GM19043 (cell line): ENCODE measurements around the gene AREG.

Source experiments
- ATAC-seq: cut with Tn5 transposase; IDR thresholded peaks from one replicate; pipeline ENCODE4 v1.9.1; 2021; ENCODE audit warnings: low read depth; ENCODE audit not compliant: unreplicated experiment

Gene AREG

DNA sequence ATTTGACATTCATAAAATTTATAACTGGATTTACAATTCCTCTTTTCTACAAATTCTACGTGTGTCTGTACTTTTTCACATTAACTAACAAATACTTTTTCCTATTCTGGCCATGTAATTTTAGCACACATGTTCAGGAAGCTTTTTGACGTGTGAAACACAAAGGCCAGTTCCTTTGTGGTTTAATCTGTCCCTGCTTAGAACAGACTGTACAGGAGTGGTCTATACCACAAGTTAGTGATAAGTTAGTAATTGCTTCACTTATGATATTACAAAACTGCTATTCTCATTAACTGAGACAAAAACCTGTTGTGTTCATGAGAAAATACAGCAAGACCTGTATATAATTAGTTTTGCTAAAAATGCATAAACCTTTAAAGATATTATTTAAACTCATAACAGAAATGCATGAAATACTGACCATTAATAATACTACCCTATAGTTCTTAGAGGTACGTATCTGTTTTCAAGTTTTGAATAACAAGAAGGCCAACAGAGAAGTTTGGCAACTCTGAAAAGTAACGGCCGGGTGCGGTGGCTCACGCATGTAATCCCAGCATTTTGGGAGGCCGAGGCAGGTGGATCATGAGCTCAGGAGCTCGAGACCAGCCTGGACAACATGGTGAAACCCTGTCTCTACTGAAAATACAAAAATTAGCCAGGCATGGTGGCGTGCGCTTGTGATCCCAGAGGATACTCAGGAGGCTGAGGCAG lies 13.7 kb upstream of the AREG start:
- peak; percentile 88 for ATAC-seq

DNA sequence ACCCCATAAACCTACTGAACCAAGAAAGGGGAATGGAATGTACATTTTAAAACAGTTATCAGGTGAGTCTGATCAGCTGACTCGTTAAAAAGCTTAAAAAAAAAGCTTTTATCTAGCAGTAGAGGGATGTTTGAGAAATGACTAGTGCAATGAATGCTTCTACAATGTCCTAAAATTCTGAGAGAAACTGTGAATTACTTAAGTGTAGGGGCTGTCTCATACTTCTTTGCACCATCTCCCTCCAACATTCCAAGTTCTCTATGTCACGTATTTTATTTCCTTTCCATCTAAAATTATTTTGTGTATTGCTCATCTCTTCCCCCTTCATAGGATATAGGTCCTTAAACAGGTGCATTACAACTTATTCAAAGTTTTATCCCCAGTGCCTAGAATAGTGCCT lies 11.9 kb upstream of the AREG start:
- no peak for ATAC-seq

- no peak for ATAC-seq
Observed at GRCh38 chr4:74433541-74434172, 11.3 kb upstream of the AREG start.

- no peak for ATAC-seq
Observed at GRCh38 chr4:74435296-74435695, 9.6 kb upstream of the AREG start.

- ATAC-seq: no peak
Observed at GRCh38 chr4:74437866-74438265, 7.1 kb upstream of the AREG start.

DNA sequence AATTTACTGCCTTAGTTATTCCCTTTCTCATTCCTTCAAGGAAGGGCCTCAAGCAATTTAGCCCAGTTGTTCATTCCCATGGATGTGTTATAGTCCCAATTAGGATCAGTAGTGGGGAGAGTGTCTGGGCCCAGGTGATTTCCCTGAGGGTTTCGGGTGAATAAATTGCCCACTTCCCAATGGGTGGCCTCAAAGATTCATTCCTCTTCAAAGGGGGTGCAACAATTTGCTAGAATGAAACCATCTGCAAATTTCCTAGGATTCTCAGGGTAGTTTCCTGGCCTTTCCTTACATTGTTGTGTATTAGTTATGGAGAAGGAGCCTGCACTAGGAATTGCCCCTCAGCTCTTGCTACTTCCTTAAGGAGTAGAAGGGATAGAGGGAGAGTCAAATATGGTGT lies 6.3 kb upstream of the AREG start:
- no peak for ATAC-seq

DNA sequence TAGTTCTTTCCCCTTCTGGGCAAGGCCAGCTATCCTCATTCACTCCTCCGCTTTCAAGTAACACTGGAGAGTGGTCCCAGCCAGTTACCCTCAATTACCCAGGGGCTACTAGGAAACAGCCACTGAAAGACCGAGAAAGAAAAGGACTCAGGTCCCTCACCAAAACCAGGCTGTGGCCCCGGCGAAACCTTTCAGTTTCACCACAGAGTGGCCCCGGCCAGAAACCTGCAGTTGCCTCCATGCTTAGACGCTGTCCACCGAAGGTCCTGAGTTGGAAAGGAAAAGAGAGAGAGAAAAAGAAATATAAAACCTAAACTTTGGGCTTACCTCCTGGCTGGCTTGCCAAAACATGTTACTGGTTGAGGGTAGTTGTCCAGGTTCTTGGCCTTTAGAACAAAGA lies 5.0 kb upstream of the AREG start:
- no peak for ATAC-seq

DNA sequence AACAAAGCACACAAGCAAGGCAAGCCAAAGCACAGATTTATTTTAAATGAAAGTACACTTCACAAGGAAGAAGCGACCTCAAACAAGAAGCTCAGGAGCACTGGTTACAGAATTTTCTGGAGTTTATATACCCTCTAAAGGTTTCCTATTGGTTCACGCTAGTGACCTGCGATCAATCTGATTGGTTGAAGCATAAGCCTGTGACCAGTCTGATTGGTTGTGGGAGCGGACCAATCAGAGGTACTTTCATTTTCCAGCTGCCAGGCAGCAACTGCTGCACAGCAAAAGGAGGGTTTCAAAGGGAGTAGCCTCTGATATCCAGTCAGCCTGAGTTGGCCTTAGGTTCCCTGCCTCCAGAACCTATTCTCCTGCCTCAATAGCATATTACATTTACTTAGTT lies 4.6 kb upstream of the AREG start:
- ATAC-seq: no peak

GRCh38 chr4:74441744-74442143 lies 3.2 kb upstream of the AREG start:
- ATAC-seq: no peak

- no peak for ATAC-seq
Observed at GRCh38 chr4:74446193-74446868, 1.4 kb downstream of the AREG start.

DNA sequence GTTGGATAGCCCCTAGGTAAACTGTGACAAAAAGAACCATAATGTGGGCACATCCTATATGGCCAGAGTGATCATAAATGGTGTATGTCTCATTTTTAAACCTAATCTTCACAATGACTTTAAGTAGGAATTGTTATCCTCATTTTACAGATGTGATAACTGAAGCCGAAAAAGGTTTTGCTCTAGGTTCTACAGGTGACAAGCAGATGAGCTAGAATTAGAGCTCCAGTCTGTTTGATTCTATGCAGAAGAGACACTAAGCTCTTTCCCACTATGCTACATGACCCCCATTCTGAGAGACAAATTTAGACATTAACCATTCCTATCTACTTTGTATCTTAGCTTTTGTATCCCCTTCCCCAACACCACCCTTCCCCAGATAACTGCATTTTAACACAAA lies 2.0 kb downstream of the AREG start:
- no peak for ATAC-seq

GRCh38 chr4:74447636-74448233 lies 2.8 kb downstream of the AREG start:
- no peak for ATAC-seq

DNA sequence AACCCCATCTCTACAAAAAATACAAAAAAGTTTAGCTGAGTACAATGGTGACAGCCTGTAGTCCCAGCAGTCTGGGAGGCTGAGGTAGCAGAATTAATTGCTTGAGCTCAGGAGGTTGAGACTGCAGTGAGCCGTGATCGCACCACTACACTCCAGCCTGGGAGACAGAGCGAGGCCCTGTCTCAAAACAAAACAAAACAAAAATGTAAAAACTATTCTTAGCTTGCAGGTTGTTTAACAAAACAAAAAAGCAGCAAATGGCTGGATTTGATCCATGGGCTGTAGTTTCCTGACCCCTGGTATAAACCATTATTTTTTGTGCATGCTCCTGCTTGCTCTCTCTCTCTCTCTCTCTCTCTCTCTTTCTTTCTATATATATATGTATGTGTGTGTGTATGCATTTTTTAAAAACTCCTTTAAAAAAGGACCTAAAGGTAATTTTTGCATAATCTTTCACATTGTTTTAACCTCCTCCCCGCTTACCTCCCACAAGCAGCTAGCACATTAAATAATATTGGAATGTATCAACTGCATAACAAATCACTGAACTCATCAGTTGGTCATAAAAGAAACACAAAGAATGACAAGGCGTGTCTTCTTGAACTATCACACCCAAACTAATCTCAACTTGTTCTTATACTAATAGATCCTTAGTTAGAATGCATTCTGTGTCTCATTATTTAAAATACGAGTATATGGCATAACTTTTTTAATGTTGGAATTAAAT lies 4.8 kb downstream of the AREG start:
- no peak for ATAC-seq

DNA sequence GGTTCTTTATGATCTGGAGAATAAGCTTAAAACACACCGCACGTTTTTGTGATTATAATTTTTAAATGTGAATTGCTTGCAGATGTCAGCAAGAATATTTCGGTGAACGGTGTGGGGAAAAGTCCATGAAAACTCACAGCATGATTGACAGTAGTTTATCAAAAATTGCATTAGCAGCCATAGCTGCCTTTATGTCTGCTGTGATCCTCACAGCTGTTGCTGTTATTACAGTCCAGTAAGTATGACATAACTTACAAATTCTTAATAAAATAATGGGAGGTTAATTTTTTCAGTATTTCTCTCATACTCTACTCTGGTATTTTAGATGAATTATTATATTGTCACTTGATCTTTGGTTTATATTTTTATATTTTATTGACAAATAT lies 5.4 kb downstream of the AREG start:
- ATAC-seq: no peak

GRCh38 chr4:74451214-74451661 lies 6.3 kb downstream of the AREG start:
- no peak for ATAC-seq

DNA sequence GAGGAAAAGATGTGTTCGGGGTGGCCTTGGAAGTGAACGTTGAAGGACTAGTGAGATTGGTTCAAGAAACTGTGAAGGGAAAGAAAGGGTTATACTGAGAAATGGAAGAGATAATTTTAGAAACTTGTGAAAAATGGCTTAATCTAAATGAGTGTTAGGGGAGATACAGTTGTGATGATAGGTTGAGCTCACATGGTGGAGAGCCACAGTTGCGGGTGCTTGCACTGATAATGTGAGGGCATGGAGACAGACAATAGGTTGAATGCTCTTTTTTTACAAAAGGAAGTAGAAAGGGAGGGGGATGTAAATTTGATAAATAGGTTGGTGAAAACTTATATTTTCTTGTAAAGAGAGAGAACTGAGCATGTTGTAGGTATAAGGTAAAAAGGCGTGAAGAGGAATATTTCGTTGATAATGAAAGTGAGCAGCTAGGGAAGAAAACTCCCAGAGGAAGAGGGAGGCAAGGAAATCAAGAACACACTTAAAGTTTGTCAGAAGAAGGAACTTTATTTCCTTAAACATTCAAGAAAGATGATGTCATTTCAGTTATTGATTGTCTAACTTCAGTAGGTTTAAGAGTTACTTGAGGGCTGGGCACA lies 8.2 kb downstream of the AREG start:
- ATAC-seq: no peak

- ATAC-seq: no peak
Observed at GRCh38 chr4:74453829-74454742, 9.2 kb downstream of the AREG start.

GRCh38 chr4:74455361-74456055 lies 10.6 kb downstream of the AREG start:
- no peak for ATAC-seq
